ENCODE results near the gene TCHHL1.
"Not testable (repeated sequence)": the region's sequence is repeated elsewhere in the genome, so short reads cannot be mapped to it uniquely, and the experiment has no call there.

The TCHHL1 gene

DNA sequence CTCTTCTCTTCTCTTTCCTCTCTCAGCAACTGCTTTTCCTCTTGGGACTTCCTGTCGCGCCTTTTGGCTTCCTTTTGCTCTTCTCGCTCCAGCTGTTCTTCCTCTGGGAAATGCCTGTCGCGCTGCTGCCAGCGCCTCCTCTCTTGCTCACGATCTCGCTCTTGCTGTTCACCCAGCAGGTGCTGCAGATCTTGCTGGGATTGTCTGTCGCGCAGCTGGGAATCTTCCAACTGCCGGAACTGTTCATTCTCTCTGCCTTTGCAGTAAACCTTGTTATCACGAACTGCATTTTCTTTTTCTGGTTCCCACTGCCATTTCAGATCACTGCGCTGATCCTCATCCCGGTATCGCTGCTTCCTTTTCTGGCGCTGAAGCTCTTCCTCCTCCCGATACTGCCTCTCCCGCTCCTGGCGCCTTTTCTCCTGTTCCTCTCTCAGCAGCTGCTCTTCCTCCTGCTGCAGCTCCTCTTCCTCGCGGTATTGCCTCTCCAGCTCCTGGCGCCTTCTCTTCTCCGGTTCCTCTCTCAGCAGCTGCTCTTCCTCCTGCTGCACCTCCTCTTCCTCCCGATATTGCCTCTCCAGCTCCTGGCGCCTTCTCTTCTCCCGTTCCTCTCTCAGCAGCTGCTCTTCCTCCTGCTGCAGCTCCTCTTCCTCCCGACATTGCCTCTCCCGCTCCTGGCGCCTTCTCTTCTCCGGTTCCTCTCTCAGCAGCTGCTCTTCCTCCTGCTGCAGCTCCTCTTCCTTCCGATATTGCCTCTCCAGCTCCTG lies 20.6 kb upstream of the TCHHL1 start:
- no peak for TF ChIP-seq ZNF274 (IDR thresholded peaks at IDR 0.05; ENCODE audit: low read depth, low read length)
- peak overlapping the region; percentile 21; the same call in 1 of the 2 replicates for H3K4me3 ChIP-seq (ENCODE audit: low read length)

DNA sequence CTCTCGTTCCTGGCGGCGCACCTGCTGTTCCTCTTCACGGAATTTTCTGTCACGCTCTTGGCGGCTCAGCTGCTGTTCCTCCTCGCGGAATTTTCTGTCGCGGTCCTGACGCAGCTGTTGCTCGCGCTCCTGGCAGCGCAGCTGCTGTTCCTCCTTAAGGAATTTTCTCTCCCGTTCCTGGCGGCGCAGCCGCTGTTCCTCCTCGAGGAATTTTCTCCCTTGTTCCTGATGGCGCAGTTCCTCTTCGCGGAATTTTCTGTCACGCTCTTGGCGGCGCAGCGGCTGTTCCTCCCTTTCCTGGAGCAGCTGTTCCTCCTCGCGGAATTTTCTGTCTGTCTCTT lies 20.0 kb upstream of the TCHHL1 start:
- no peak for TF ChIP-seq ZNF274 (IDR thresholded peaks at IDR 0.05; ENCODE audit: low read depth, low read length)
- H3K4me3 ChIP-seq (ENCODE audit: low read length): no peak overlapping the region

DNA sequence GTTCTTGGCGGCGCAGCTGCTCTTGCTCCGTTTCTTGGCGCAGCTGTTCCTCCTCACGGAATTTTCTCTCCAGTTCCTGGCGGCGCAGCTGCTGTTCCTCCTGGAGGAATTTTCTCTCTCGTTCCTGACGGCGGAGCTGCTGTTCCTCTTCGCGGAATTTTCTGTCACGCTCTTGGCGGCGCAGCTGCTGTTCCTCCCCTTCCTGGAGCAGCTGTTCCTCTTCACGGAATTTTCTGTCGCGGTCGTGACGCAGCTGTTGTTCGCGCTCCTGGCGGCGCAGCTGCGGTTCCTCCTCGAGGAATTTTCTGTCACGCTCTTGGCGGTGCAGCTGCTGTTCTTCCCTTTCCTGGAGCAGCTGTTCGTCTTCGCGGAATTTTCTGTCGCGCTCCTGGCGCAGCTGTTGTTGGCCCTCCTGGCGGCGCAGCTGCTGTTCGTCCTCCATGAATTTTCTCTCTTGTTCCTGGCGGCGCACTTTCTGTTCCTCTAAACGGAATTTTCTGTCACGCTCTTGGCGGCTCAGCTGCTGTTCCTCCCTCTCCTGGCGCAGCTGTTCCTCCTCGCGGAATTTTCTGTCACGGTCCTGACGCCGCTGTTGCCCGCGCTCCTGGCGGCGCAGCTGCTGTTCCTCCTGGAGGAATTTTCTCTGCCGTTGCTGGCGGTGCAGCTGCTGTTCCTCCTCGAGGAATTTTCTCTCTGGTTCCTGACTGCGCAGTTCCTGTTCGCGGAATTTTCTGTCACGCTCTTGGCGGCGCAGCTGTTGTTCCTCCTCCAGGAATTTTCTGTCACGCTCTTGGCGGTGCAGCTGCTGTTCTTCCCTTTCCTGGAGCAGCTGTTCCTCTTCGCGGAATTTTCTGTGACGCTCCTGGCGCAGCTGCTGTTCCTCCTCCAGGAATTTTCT lies 19.4 kb upstream of the TCHHL1 start:
- no peak overlapping the region for H3K4me3 ChIP-seq (ENCODE audit: low read length)
- no peak for TF ChIP-seq ZNF274 (IDR thresholded peaks at IDR 0.05; ENCODE audit: low read depth, low read length)

DNA sequence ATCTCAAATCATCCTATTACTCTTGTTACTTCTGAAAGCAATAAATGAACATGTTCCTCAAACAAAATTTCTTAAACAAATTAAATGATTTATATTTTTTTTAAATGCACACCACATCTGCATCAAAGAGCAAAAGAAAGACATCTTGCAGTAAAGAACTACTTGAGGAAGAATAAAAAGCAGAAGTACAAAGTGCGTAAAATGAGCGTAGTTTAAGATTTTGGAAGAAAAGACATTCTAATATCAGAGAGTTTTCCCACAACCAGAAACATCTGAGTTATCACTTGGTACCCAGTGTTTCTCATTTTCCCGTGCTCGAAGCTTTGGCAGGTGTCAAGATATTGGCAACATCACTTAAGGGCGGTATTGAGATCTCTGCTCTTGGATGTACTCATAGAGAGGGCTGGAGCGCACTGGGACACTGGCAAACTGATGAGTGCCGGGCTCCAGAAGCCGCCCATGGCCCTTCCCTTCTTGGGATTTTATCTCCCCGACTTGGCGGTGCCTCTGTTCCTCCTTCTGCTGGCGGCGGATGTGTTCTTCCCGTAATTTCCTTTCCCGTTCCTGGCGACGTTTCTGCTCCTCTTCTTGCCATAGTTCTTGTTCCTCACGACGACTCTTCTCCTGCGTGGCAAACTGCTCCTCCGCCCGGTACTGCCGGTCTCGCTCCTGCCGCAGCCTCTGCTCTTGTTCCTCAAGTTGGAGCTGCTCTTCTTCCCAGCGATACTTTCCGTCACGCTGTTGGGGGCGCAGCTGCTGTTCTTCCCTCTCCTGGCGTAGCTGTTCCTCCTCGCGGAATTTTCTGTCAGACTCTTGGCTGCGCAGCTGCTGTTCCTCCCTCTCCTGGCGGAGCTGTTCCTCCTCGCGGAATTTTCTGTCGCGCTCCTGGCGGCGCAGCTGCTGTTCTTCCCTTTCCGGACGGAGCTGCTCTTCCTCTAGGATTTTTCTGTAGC lies 18.4 kb upstream of the TCHHL1 start:
- H3K4me3 ChIP-seq (ENCODE audit: low read length): no peak overlapping the region

DNA sequence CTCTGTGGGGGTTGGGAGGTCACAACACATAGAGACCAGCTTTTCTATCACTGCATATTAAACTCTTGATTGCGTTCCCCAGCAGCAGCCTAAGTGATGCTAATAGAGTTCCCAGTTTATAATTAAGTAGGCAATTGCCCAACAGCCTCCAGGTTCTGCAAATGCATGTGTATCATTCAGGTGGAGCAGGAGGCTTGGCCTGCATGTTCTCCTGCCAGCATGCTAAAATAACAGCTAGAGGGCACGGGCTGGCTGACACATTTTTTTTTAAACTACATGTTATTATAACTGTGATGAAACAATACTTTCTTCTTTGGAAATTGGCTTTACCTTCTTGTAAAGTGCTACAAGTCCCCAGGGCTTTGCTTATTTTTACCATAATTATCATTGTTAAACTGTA lies 16.0 kb upstream of the TCHHL1 start:
- TF ChIP-seq ZNF274 (IDR thresholded peaks at IDR 0.05; ENCODE audit: low read depth, low read length): no peak
- H3K4me3 ChIP-seq (ENCODE audit: low read length): no peak overlapping the region

More for the DNA sequence above, 18.4 kb upstream of the TCHHL1 start:
- TF ChIP-seq ZNF274 (IDR thresholded peaks at IDR 0.05; ENCODE audit: low read depth, low read length): no peak

DNA sequence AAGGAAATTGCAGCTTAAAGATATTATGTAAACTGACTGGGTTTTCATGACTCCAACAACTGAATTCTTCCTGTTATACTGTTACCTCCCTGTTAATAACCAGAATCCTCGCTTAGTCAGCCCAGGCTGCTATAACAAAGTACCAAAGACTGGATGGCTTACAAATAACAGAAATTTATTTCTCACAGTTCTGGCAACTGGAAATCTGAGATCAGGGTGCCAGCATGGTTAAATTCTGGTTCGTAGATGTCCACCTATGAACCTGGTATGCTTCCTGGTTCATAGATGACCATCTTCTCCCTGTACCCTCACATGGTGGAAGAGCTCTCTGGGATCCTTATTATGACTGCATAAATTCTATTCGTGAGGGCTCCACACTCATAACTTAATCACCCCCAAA lies 8.1 kb upstream of the TCHHL1 start:
- no peak overlapping the region for H3K4me3 ChIP-seq (ENCODE audit: low read length)
- no peak for TF ChIP-seq ZNF274 (IDR thresholded peaks at IDR 0.05; ENCODE audit: low read depth, low read length)

DNA sequence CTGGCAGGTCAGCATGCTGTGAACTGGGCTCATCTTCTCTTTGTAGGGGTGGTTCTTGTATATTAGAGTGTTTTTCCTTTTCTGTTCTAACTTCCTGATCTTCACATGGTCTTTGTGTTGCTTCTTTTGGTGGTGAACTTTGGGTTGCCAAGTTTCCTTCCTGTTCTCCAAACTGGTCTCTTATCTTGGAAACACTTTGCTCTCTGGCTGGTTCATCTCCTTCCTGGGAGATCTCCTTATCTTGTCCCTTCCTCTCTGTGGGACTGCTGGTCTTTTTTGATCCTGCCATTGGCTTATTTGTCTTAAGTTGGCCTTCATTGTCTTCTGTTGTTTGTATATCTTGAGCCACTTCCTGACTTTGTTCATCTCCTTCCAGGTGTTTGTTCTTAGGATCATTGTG lies 2.1 kb downstream of the TCHHL1 start:
- no peak for TF ChIP-seq ZNF274 (IDR thresholded peaks at IDR 0.05; ENCODE audit: low read depth, low read length)
- no peak overlapping the region for H3K4me3 ChIP-seq (ENCODE audit: low read length)

DNA sequence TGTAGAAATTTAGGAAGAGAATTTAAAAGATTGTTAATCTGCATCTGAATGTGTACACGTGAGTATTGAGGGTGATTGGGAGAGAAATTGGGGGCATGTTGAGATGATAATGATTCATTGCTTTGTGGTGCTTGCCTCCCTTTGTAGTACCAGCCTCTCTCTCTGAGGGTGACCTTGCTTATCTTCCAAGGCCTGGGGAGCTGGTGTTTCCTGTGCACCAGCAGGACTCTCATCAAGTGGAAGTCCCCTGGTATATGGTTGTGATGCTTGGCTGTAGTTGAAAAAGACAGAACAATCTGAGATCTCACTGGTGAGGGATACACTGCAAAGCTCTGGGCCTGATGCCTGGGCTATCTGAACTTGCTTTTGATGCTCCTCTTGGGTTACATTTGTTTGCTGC lies 4.0 kb downstream of the TCHHL1 start:
- no peak overlapping the region for H3K4me3 ChIP-seq (ENCODE audit: low read length)
- no peak for TF ChIP-seq ZNF274 (IDR thresholded peaks at IDR 0.05; ENCODE audit: low read depth, low read length)

DNA sequence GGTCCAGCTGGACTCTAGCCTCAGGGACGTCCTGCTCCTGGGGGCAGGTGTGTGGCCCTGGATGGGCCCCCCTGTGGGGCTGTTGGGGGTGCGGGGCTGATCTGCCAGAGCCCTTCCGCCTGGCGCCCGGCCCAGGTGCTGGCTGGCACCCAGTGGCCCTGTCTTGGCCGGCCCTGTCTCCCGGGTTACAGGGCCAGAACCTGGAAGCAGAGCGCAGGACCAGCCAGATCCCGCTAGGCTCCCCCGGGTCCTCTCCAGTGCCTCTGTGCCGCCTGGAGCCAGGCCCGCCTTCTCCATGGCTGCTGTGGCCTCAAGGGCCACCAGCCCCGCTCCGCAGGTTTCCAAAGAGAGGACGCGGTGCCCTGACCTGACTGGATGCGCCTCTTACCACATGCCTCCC lies 7.8 kb downstream of the TCHHL1 start:
- H3K4me3 ChIP-seq (ENCODE audit: low read length): not testable (repeated sequence)

DNA sequence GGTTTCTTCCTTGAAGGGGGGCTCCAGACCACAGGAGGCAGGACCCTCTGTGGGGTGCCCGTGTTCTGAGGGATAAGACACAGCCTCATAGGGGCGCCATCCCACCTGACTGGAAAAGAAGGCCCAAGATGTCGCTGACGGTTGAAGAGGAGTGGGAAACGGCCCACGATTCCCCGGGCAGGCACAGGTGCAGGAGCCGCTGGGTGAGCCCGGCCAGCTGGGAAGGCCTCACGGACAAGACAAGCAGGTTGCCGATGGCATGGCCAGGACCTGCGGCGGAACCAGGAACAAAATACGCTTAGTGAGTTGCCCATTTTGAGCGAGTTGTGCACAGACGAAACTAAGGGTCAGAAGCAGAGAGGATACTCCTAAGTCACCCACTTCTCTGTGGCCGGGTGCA lies 8.4 kb downstream of the TCHHL1 start:
- H3K4me3 ChIP-seq (ENCODE audit: low read length): not testable (repeated sequence)

DNA sequence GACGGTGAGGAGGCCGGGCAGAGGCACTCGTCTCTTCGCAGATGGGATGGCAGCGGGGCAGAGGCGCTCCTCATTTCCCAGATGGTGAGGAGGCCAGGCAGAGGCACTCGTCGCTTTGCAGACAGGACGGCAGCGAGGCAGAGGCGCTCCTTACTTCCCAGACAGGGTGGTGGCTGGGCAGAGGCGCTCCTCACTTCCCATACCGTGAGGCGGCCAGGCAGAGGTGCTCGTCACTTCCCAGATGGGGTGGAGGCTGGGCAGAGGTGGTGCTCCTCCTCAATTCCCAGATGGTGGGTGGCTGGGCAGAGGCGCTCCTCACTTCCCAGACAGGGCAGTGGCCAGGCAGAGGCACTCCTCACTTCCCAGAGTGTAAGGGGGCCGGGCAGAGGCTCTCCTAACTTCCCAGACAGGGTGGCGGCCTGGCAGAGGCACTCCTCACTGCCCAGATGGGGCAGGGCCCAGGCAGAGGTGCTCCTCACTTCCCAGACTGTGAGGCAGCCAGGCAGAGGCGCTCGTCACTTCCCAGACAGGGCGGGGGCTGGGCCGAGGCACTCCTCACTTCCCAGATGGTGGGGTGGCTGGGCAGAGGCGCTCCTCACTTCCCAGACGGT lies 9.9 kb downstream of the TCHHL1 start:
- no peak for TF ChIP-seq ZNF274 (IDR thresholded peaks at IDR 0.05; ENCODE audit: low read depth, low read length)
- H3K4me3 ChIP-seq (ENCODE audit: low read length): no peak overlapping the region

DNA sequence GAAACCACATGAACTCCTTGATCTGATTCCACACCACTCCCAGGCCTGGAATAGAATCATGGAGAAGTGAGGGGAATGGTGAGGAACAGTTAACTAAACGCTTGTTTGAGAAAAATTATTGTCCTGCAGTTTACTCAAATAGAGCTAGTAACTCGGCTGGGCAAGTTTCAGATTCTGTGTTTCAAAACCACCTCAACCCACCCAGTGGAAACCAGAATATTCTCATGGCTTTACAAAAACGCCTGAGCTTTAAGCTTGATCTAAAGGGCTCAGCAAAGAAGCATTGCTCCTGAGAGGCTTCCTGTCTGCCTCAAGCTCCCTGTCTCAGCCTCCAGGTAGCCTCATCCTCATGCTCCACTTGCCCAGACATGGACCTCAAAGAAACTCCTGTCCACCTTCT lies 16.6 kb downstream of the TCHHL1 start:
- H3K4me3 ChIP-seq (ENCODE audit: low read length): no peak overlapping the region
- no peak for TF ChIP-seq ZNF274 (IDR thresholded peaks at IDR 0.05; ENCODE audit: low read depth, low read length)

DNA sequence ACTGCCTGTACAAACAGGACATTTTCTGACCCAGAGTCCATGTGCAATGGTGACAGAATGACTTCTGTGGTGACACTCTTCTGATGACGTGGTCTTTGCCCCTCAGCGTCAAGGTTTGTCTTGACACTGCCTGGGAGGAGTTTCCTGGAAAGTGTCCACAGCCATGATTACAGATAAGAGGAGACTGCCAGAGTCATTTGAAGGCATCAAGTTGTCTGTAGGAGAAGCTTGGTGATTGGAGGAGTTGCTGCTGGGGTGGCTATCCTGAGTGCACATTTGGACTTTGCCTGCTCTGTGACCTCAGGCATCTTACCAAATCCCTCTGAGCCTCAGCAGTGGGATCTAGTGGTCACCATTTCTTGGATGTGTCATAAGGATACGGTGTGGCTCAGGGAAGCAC lies 17.7 kb downstream of the TCHHL1 start:
- no peak for TF ChIP-seq ZNF274 (IDR thresholded peaks at IDR 0.05; ENCODE audit: low read depth, low read length)
- H3K4me3 ChIP-seq (ENCODE audit: low read length): no peak overlapping the region

DNA sequence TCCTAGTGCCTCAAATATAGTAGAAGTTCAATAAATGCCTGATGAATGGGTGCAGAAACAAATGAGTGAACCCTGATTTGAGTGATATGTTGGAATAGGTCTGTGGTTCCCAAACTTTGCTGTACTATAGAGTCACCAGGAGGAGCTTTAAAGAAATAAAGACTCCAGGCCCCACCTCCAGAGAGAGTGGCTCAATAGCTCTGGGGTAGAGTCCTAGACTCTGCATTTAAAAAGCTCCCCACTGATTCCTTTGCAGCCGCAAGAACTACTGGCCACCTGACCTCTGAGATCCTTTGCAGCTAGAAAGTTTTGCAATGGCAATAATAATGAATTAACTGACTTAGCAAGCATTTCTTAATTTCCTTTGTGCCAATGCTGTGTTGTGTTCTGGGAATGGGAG lies 20.9 kb downstream of the TCHHL1 start:
- no peak for TF ChIP-seq ZNF274 (IDR thresholded peaks at IDR 0.05; ENCODE audit: low read depth, low read length)
- H3K4me3 ChIP-seq (ENCODE audit: low read length): no peak overlapping the region

All from GM08714 (cell line).